ENCODE measurements around the gene RRAD.
"Not testable (repeated sequence)": the region's sequence is repeated elsewhere in the genome, so short reads cannot be mapped to it uniquely, and the experiment has no call there.

The RRAD gene

DNA sequence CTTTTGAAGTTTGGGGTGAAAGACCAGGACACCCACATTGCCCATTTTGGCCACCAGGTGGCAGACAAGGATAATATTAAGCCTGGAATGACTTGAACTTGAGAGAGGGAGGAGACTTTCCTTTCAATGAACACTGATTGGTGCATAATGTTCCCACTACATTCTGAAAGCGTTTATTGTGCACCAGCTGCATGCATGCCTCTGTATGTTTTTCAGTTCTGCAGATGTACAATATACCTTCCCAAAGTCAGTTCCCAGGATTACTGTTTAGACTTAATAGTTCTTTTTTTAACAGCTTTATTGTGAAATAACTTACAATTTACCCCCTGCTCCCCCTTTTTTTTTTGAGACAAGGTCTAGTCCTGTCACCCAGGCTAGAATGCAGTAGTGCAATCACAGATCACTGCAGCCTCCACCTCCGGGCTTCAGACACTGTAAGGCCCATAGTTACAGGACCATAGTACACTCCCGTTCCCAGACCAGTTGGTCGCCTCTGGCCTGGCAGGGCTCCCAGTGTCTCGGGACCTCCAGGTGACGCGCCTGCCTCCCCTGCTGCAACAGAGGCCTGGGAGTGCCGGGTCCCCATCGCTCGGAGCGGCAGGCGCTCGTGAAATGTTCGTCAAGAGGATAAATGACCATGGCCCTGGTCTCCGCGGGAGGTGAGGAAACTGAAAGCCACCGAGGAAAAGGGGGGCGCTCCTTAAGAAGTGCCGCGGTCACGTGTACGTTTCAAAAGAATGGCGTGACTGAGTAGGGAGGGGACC lies 22.1 kb upstream of the RRAD start:
- H3K9me3 ChIP-seq, result no peaks in the 10 kb centered on the region
- TF ChIP-seq, protein P1, sequence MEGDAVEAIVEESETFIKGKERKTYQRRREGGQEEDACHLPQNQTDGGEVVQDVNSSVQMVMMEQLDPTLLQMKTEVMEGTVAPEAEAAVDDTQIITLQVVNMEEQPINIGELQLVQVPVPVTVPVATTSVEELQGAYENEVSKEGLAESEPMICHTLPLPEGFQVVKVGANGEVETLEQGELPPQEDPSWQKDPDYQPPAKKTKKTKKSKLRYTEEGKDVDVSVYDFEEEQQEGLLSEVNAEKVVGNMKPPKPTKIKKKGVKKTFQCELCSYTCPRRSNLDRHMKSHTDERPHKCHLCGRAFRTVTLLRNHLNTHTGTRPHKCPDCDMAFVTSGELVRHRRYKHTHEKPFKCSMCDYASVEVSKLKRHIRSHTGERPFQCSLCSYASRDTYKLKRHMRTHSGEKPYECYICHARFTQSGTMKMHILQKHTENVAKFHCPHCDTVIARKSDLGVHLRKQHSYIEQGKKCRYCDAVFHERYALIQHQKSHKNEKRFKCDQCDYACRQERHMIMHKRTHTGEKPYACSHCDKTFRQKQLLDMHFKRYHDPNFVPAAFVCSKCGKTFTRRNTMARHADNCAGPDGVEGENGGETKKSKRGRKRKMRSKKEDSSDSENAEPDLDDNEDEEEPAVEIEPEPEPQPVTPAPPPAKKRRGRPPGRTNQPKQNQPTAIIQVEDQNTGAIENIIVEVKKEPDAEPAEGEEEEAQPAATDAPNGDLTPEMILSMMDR (IDR thresholded peaks at IDR 0.05; ENCODE audit: low read depth, low read length), result peak; percentile 87
- H3K4me3 ChIP-seq (ENCODE audit: low read depth, low read length), result peak overlapping the region; percentile 56
- peaks cover 5% of the 10 kb centered on the region; the same call in 1 of the 2 replicates for H3K36me3 ChIP-seq
- no peaks in the 10 kb centered on the region; the same call in 1 of the 2 replicates for H3K4me1 ChIP-seq
- DNase-seq, result peak; percentile 78
- H3K27me3 ChIP-seq, result no peaks in the 10 kb centered on the region

DNA sequence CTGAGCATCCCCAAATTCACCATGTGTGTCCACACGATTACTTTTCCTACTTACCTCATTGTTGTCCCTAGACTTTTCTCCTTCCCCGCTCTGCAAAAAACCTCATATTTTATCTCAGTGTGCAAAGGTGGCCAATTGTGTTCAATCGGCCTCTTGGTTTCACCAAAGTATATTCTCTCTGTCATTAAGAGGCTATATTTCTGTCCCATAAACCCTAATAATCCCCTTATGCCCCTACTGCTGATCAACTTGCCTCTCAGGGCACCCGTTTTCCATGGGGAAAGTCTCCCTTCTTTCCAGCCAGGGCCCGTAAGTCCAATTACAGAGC lies 21.6 kb upstream of the RRAD start:
- Histone ChIP-seq H3K4me1 (no peaks in the 10 kb centered on the region; the same call in 1 of the 2 replicates), H3K36me3 (peaks cover 10% of the 10 kb centered on the region; the same call in 1 of the 2 replicates), H3K4me3 (ENCODE audit: low read depth, low read length) (no peak overlapping the region), H3K27me3 (no peaks in the 10 kb centered on the region), H3K9me3 (no peaks in the 10 kb centered on the region)
- TF ChIP-seq, protein P1 (IDR thresholded peaks at IDR 0.05; ENCODE audit: low read depth, low read length), result no peak
- DNase-seq, result no peak

DNA sequence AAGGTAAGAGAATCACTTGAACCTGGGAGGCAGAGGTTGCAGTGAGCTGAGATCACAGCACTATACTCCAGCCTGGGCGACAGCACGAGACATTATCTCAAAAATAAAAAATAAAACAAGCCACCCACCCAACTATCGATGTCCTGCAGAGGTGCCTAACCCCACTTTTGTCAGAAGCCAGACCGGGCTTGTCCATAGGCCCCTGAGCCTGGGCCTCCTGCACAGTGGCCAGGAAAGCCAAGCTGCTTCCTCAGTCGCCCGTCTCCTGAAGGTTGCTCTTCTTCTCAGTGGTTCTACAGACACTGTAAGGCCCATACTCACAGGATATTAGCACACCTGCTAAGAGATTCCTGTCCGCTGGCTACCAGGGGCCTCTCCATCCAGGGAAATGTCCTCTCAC lies 21.2 kb upstream of the RRAD start:
- TF ChIP-seq, protein P1 (IDR thresholded peaks at IDR 0.05; ENCODE audit: low read depth, low read length), result no peak

GRCh38 chr16:66945939-66946338 lies 20.6 kb upstream of the RRAD start:
- H3K4me1 ChIP-seq, result no peaks in the 10 kb centered on the region; the same call in 1 of the 2 replicates
- no peaks in the 10 kb centered on the region for H3K27me3 ChIP-seq
- TF ChIP-seq, protein P1 (IDR thresholded peaks at IDR 0.05; ENCODE audit: low read depth, low read length), result no peak
- DNase-seq, result no peak
- H3K36me3 ChIP-seq, result peaks cover 18% of the 10 kb centered on the region
- no peak overlapping the region for H3K4me3 ChIP-seq (ENCODE audit: low read depth, low read length)
- H3K9me3 ChIP-seq, result no peaks in the 10 kb centered on the region

More for the DNA sequence above, 21.2 kb upstream of the RRAD start:
- Histone ChIP-seq H3K4me3 (ENCODE audit: low read depth, low read length) (no peak overlapping the region), H3K4me1 (no peaks in the 10 kb centered on the region; the same call in 1 of the 2 replicates), H3K27me3 (no peaks in the 10 kb centered on the region), H3K36me3 (peaks cover 12% of the 10 kb centered on the region), H3K9me3 (no peaks in the 10 kb centered on the region)
- no peak for DNase-seq

GRCh38 chr16:66944971-66945370 lies 19.6 kb upstream of the RRAD start:
- peaks cover 28% of the 10 kb centered on the region for H3K36me3 ChIP-seq
- not testable (repeated sequence) for DNase-seq; H3K4me1 ChIP-seq; H3K4me3 ChIP-seq (ENCODE audit: low read depth, low read length); H3K27me3 ChIP-seq; H3K9me3 ChIP-seq

DNA sequence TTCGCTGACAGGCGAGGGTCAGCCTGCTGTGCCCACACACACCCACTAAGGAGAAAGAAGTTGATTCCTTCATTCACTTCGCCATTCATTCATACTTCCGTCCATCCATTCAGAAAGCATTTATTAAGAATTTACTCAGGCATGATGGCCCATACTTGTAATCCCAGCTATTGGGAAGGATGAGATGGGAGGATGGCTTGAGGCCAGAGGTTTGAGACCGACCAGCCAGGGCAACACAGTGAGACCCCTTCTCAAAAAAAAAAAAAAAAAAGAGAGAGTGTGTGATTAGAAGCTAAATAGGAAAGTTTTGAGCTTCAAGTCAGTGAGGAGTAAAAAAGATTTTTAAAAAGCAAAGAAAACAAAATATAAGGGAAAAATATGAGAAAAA lies 18.7 kb upstream of the RRAD start:
- no peaks in the 10 kb centered on the region for H3K27me3 ChIP-seq
- H3K36me3 ChIP-seq, result peaks cover 30% of the 10 kb centered on the region
- no peaks in the 10 kb centered on the region; the same call in 1 of the 2 replicates for H3K4me1 ChIP-seq
- no peak for DNase-seq
- no peak overlapping the region for H3K4me3 ChIP-seq (ENCODE audit: low read depth, low read length)
- TF ChIP-seq, protein P1 (IDR thresholded peaks at IDR 0.05; ENCODE audit: low read depth, low read length), result no peak
- H3K9me3 ChIP-seq, result no peaks in the 10 kb centered on the region

Measured in BE2C (cell line).